OCI-LY7 (cell line): ENCODE data around the gene DUOXA2. TPM values are rescaled to one million over a fixed set of nuclear protein-coding genes. Genes with fewer than 3 reads are reported as not detected.
A peak's percentile ranks its signal among the peaks of the same experiment; 100 is the strongest.

Source experiments
- BruUV-seq: library from RNA; stranded (reverse); fragments of 400-500 nt; replicated peaks from 2 replicates; lab custom pipeline; 2021; lab: Mats Ljungman, UMichigan
- CTCF ChIA-PET: fragments of 300-600 bp; sonication (Branson Sonifier 250); formaldehyde crosslinking; loops from one replicate; lab custom pipeline; 2022; ENCODE audit warnings: antibody characterized with exemption; ENCODE audit not compliant: unreplicated experiment; lab: Charles Lee
- POLR2A ChIA-PET: fragments of 300-600 bp; sonication (Branson Sonifier 250); formaldehyde crosslinking; loops from one replicate; lab custom pipeline; 2022; ENCODE audit warnings: antibody characterized with exemption; lab: Charles Lee
- DNase-seq: peaks from one replicate; pipeline ENCODE4 v3.0.0-alpha.2; 2015; ENCODE audit warnings: low spot score
- H2AFZ ChIP-seq: fragments of 200-600 bp; sonication (generic), shearing (Covaris generic); 2 replicates; pipeline ENCODE4 v1.6.1; 2014; ENCODE audit warnings: mild to moderate bottlenecking, antibody characterized with exemption, low read length, moderate library complexity
- H3K27ac ChIP-seq: fragments of 200-600 bp; sonication (generic); 2 replicates; pipeline ENCODE4 v1.5.1; 2014; ENCODE audit warnings: mixed run types, low read depth, mild to moderate bottlenecking, moderate library complexity, low read length, inconsistent platforms; ENCODE audit not compliant: poor library complexity, severe bottlenecking
- H3K36me3 ChIP-seq: fragments of 200-600 bp; sonication (generic); 2 replicates; pipeline ENCODE4 v1.6.1; 2014; ENCODE audit warnings: mild to moderate bottlenecking, antibody characterized with exemption, low read length, moderate library complexity, mixed read lengths; ENCODE audit not compliant: insufficient read depth
- H3K4me1 ChIP-seq: fragments of 200-600 bp; sonication (generic); 2 replicates; pipeline ENCODE4 v1.5.1; 2014; ENCODE audit warnings: mild to moderate bottlenecking, low read length; ENCODE audit not compliant: insufficient read depth, poor library complexity, severe bottlenecking
- H3K4me2 ChIP-seq: fragments of 200-600 bp; sonication (generic); 2 replicates; pipeline ENCODE4 v1.6.1; 2014; ENCODE audit warnings: mild to moderate bottlenecking, low read length
- H3K4me3 ChIP-seq: fragments of 200-600 bp; sonication (generic); 2 replicates; pipeline ENCODE4 v1.5.1; 2014; ENCODE audit warnings: mild to moderate bottlenecking, low read depth, low read length; ENCODE audit not compliant: poor library complexity, severe bottlenecking
- H3K79me2 ChIP-seq: fragments of 200-600 bp; sonication (generic); 2 replicates; pipeline ENCODE4 v1.6.1; 2016; ENCODE audit warnings: low read depth, mild to moderate bottlenecking, low read length, moderate library complexity, mixed read lengths; ENCODE audit not compliant: insufficient read depth
- H3K9me2 ChIP-seq: fragments of 200-600 bp; sonication (generic); 2 replicates; pipeline ENCODE4 v1.6.1; 2016; ENCODE audit warnings: mild to moderate bottlenecking, low read length, mixed read lengths; ENCODE audit not compliant: insufficient read depth
- H3K9me3 ChIP-seq: fragments of 200-600 bp; sonication (generic); 2 replicates; pipeline ENCODE4 v1.6.1; 2014; ENCODE audit warnings: mild to moderate bottlenecking, mixed run types, low read length, mixed read lengths
- H4K20me1 ChIP-seq: fragments of 200-600 bp; sonication (generic); 2 replicates; pipeline ENCODE4 v1.6.1; 2014; ENCODE audit warnings: mild to moderate bottlenecking, antibody characterized with exemption, low read length, moderate library complexity, mixed read lengths; ENCODE audit not compliant: insufficient read depth
- CTCF ChIP-seq: fragments of 200-600 bp; sonication (generic); conservative IDR thresholded peaks from 2 replicates; pipeline ENCODE4 v1.5.1; 2014; ENCODE audit warnings: mild to moderate bottlenecking, antibody characterized with exemption, low read length, moderate library complexity, mixed read lengths
- EZH2phosphoT487 ChIP-seq: fragments of 200-600 bp; sonication (generic); IDR thresholded peaks from 2 replicates; pipeline ENCODE4 v1.6.1; 2018; ENCODE audit warnings: low read depth, borderline replicate concordance, mild to moderate bottlenecking, mixed run types, antibody characterized with exemption, low read length, moderate library complexity, mixed read lengths
- intact Hi-C: fragments of 100-400 bp; cut with micrococcal nuclease; formaldehyde crosslinking; loops from one replicate; pipeline ENCODE4 v1.10.0; 2022; ENCODE audit not compliant: unreplicated experiment
- total RNA-seq, 2 experiments: library from RNA; depleted of rRNA in 1 of 2; stranded (reverse); fragments of >200 nt in 1 of 2; shearing (Covaris generic) in 1 of 2; gene quantifications; 2 replicates each; pipeline ENCODE4 v1.2.3, GENCODE V29; 2014 to 2022

Gene DUOXA2
- total RNA-seq, 2 experiments from 2014 or later: not detected

- no peak overlapping the region for H2AFZ ChIP-seq
- CTCF ChIA-PET: interaction anchor here (1.0 kb wide), 1 partner anchor 94 kb away, joined by 3 read pairs; the partner anchor contains the start of gene SORD
- no peaks in the 10 kb centered on the region for H3K79me2 ChIP-seq
- H3K9me3 ChIP-seq: no peaks in the 10 kb centered on the region
- H3K4me3 ChIP-seq: no peak overlapping the region
- no peaks in the 10 kb centered on the region for H3K4me1 ChIP-seq
- TF ChIP-seq CTCF (no peak), EZH2phosphoT487 (no peak)
- no peaks in the 10 kb centered on the region for H3K9me2 ChIP-seq
- no peaks in the 10 kb centered on the region for H4K20me1 ChIP-seq
- no peak for DNase-seq
- intact Hi-C loops: no loop called here
- no peaks in the 10 kb centered on the region for H3K36me3 ChIP-seq
- BruUV-seq: no TSS peak
- POLR2A ChIA-PET: interaction anchor here (1.0 kb wide), 1 partner anchor 265 kb away, joined by 3 read pairs; no protein-coding TSS in a partner anchor
- no peak overlapping the region for H3K27ac ChIP-seq
- no peak overlapping the region for H3K4me2 ChIP-seq
These were observed 3.4 kb downstream of the DUOXA2 start for GRCh38 chr15:45117308-45118130.

GRCh38 chr15:45118131-45118588, 4.0 kb downstream of the DUOXA2 start:
- H3K79me2 ChIP-seq: no peaks in the 10 kb centered on the region
- no peaks in the 10 kb centered on the region for H3K4me1 ChIP-seq
- ChIA-PET CTCF (interaction anchor here (0.8 to 1.0 kb wide), 3 partner anchors 9 to 95 kb away, joined by 3 to 6 read pairs (median 3); partner anchors contain the start of gene SORD), POLR2A (interaction anchor here (1.0 kb wide), 1 partner anchor 264 kb away, joined by 3 read pairs; no protein-coding TSS in a partner anchor)
- BruUV-seq: no TSS peak
- no peaks in the 10 kb centered on the region for H3K9me2 ChIP-seq
- no peaks in the 10 kb centered on the region for H3K9me3 ChIP-seq
- intact Hi-C loops: no loop called here
- TF ChIP-seq CTCF: peak; percentile 99
- no peak for TF ChIP-seq EZH2phosphoT487
- H3K4me2 ChIP-seq: no peak overlapping the region
- H3K36me3 ChIP-seq: no peaks in the 10 kb centered on the region
- no peak overlapping the region for H3K4me3 ChIP-seq
- DNase-seq: peak; percentile 78
- H2AFZ ChIP-seq: no peak overlapping the region
- no peak overlapping the region for H3K27ac ChIP-seq
- H4K20me1 ChIP-seq: no peaks in the 10 kb centered on the region

- no peak overlapping the region for H2AFZ ChIP-seq
- TF ChIP-seq CTCF (no peak), EZH2phosphoT487 (no peak)
- no peak for DNase-seq
- POLR2A ChIA-PET: interaction anchor here (1.0 kb wide), 1 partner anchor 263 kb away, joined by 3 read pairs; no protein-coding TSS in a partner anchor
- no peak overlapping the region for H3K4me2 ChIP-seq
- no peaks in the 10 kb centered on the region for H3K36me3 ChIP-seq
- H3K4me3 ChIP-seq: no peak overlapping the region
- no peaks in the 10 kb centered on the region for H3K9me3 ChIP-seq
- H3K4me1 ChIP-seq: no peaks in the 10 kb centered on the region
- CTCF ChIA-PET: interaction anchor here (0.8 to 0.9 kb wide), 2 partner anchors 9 to 14 kb away, joined by 3 to 6 read pairs; no protein-coding TSS in a partner anchor
- no peaks in the 10 kb centered on the region for H4K20me1 ChIP-seq
- H3K27ac ChIP-seq: no peak overlapping the region
- no peaks in the 10 kb centered on the region for H3K79me2 ChIP-seq
- BruUV-seq: no TSS peak
- no peaks in the 10 kb centered on the region for H3K9me2 ChIP-seq
- intact Hi-C loops: no loop called here
These were observed 4.9 kb downstream of the DUOXA2 start for GRCh38 chr15:45118996-45119395.
